Right cardiac atrium (tissue), 5 donors: Measurements from ENCODE around the gene PLOD1. TPM values are rescaled to one million over a fixed set of nuclear protein-coding genes. Genes with fewer than 3 reads are reported as not detected.
"Not testable (repeated sequence)": the region's sequence is repeated elsewhere in the genome, so short reads cannot be mapped to it uniquely, and the experiment has no call there.

Source experiments
- ATAC-seq, 2 donors: fragments of 200-7000 bp; cut with Tn5 transposase; one replicate each; pipeline versions ENCODE4 v1.8.0 to v1.9.1; 2020; ENCODE audit warnings: moderate library complexity in 2 of 2, mild to moderate bottlenecking in 1 of 2
- DNase-seq, 3 donors: peaks; one replicate each; pipeline ENCODE4 v3.0.0-alpha.2; 2020
- H3K27ac ChIP-seq: one replicate; pipeline ENCODE4 v1.5.1; 2013; ENCODE audit warnings: mild to moderate bottlenecking, low read length, control low read depth, moderate library complexity
- H3K27me3 ChIP-seq: one replicate; pipeline ENCODE4 v1.6.1; 2013; ENCODE audit not compliant: control insufficient read depth, insufficient read depth
- H3K4me1 ChIP-seq: one replicate; pipeline ENCODE4 v1.6.1; 2013; ENCODE audit warnings: low read length; ENCODE audit not compliant: control insufficient read depth, insufficient read depth
- H3K4me3 ChIP-seq: one replicate; pipeline ENCODE4 v1.5.1; 2013; ENCODE audit warnings: low read length, control low read depth
- H3K9me3 ChIP-seq: one replicate; pipeline ENCODE4 v1.6.1; 2013; ENCODE audit warnings: low read length; ENCODE audit not compliant: control insufficient read depth
- WGBS: extraction: QIAGEN DNeasy Blood & Tissue Kit; methylation state at CpG from one replicate; pipeline ENCODE4 v1.1.7; 2013; 5-methylcytosine and 5-hydroxymethylcytosine counted together
- intact Hi-C, 4 donors: fragments of 100-400 bp; cut with DNase I; formaldehyde crosslinking; loops; one replicate each; pipeline versions ENCODE4 v1.11.0 to v1.14.0; 2022 to 2023
- polyA plus RNA-seq: library from polyadenylated mRNA; stranded (reverse); fragments of 200-250 nt; gene quantifications from one replicate; pipeline ENCODE4 v1.2.3, GENCODE V29; 2013
- total RNA-seq, 4 donors: library from RNA; stranded (reverse); fragmentation: NEBNext Ultra II Directional; extraction: Animal tissue kit (Norgen Biotek cat#: 25700); gene quantifications; one replicate each; pipeline ENCODE4 v1.2.1, GENCODE V29; 2021
- donor health status: healthy with polysubstance abuse.
- donor health status: DM: no; HTN: yes; CAD: no.
- donor health status: DM: no; HTN: no; CAD: no.
- donor health status: DM: no; HTN: yes; CAD: no; lungs with severe emphysema.
- donor health status: DM: yes; HTN: yes; CAD: no.

Gene PLOD1
- total and polyA plus RNA-seq, 5 donors, result 49.5 to 77.8 (median 53.7) TPM

- H3K4me1 ChIP-seq, H3K27me3 ChIP-seq, H3K4me3 ChIP-seq, H3K27ac ChIP-seq, H3K9me3 ChIP-seq, ATAC-seq, DNase-seq: not testable (repeated sequence)
- WGBS, result 95% methylated on average over 7 of the region's 7 CpGs
- intact Hi-C loops, result loop anchor here in 1 of 4 donors (5.0 kb wide), 1 partner anchor 38 kb away; no protein-coding TSS in a partner anchor
Observed at GRCh38 chr1:11939794-11940193, 5.3 kb downstream of the PLOD1 start.

- H3K27me3 ChIP-seq, result no peaks in the 10 kb centered on the region
- intact Hi-C loops, result loop anchor here in 1 of 4 donors (5.0 kb wide), 1 partner anchor 37 kb away; no protein-coding TSS in a partner anchor
- H3K4me1 ChIP-seq, result peaks cover 3% of the 10 kb centered on the region
- no peaks in the 10 kb centered on the region for H3K9me3 ChIP-seq
- no peak overlapping the region for H3K4me3 ChIP-seq
- peak; percentile 24 to 50 for ATAC-seq
- peak in 1 of 3 donors; percentile 70 for DNase-seq
- H3K27ac ChIP-seq, result no peak overlapping the region
- WGBS, result 75% methylated on average over 9 of the region's 9 CpGs
Observed at GRCh38 chr1:11940260-11940921, 5.9 kb downstream of the PLOD1 start.

GRCh38 chr1:11942280-11942679, 7.8 kb downstream of the PLOD1 start:
- no peak for ATAC-seq
- 88% methylated on average over 4 of the region's 4 CpGs for WGBS
- Histone ChIP-seq H3K9me3 (no peaks in the 10 kb centered on the region), H3K27me3 (no peaks in the 10 kb centered on the region), H3K27ac (no peak overlapping the region), H3K4me3 (no peak overlapping the region), H3K4me1 (no peaks in the 10 kb centered on the region)
- intact Hi-C loops, result loop anchor here in 1 of 4 donors (5.0 kb wide), 1 partner anchor 35 kb away; no protein-coding TSS in a partner anchor
- no peak for DNase-seq

GRCh38 chr1:11943619-11944018, 9.1 kb downstream of the PLOD1 start:
- intact Hi-C loops, result loop anchor here in 1 of 4 donors (5.0 kb wide), 1 partner anchor 34 kb away; no protein-coding TSS in a partner anchor
- Histone ChIP-seq H3K27me3 (no peaks in the 10 kb centered on the region), H3K4me3 (no peak overlapping the region), H3K27ac (no peak overlapping the region), H3K9me3 (no peaks in the 10 kb centered on the region), H3K4me1 (no peaks in the 10 kb centered on the region)
- no peak for DNase-seq
- no peak for ATAC-seq
- WGBS, result 66% methylated on average over 4 of the region's 4 CpGs

- Histone ChIP-seq H3K4me1 (no peaks in the 10 kb centered on the region), H3K27me3 (no peaks in the 10 kb centered on the region), H3K9me3 (no peaks in the 10 kb centered on the region), H3K27ac (no peak overlapping the region), H3K4me3 (no peak overlapping the region)
- intact Hi-C loops, result loop anchor here in 1 of 4 donors (5.0 kb wide), 1 partner anchor 33 kb away; no protein-coding TSS in a partner anchor
- ATAC-seq, result peak; percentile 7 to 12
- DNase-seq, result no peak
- WGBS, result 58% methylated on average over 12 of the region's 12 CpGs
Observed at GRCh38 chr1:11944358-11944931, 9.9 kb downstream of the PLOD1 start.

GRCh38 chr1:11946647-11947046, 12.1 kb downstream of the PLOD1 start:
- no peaks in the 10 kb centered on the region for H3K27me3 ChIP-seq
- no peaks in the 10 kb centered on the region for H3K4me1 ChIP-seq
- WGBS, result 80% methylated on average over 3 of the region's 3 CpGs
- no peak overlapping the region for H3K4me3 ChIP-seq
- ATAC-seq, result no peak
- DNase-seq, result no peak
- no peak overlapping the region for H3K27ac ChIP-seq
- intact Hi-C loops, result no loop called here
- H3K9me3 ChIP-seq, result no peaks in the 10 kb centered on the region

GRCh38 chr1:11948822-11949458, 14.4 kb downstream of the PLOD1 start:
- 87% methylated on average over 6 of the region's 6 CpGs for WGBS
- no peaks in the 10 kb centered on the region for H3K4me1 ChIP-seq
- no peaks in the 10 kb centered on the region for H3K9me3 ChIP-seq
- H3K4me3 ChIP-seq, result no peak overlapping the region
- intact Hi-C loops, result no loop called here
- H3K27me3 ChIP-seq, result no peaks in the 10 kb centered on the region
- no peak for ATAC-seq
- no peak overlapping the region for H3K27ac ChIP-seq
- no peak for DNase-seq

GRCh38 chr1:11951901-11952300, 17.4 kb downstream of the PLOD1 start:
- no peak for DNase-seq
- H3K9me3 ChIP-seq, result no peaks in the 10 kb centered on the region
- no peak overlapping the region for H3K27ac ChIP-seq
- intact Hi-C loops, result no loop called here
- WGBS, result 93% methylated on average over 2 of the region's 2 CpGs
- ATAC-seq, result no peak
- H3K27me3 ChIP-seq, result no peaks in the 10 kb centered on the region
- no peaks in the 10 kb centered on the region for H3K4me1 ChIP-seq
- no peak overlapping the region for H3K4me3 ChIP-seq

GRCh38 chr1:11952455-11953109, 18.1 kb downstream of the PLOD1 start:
- no peaks in the 10 kb centered on the region for H3K4me1 ChIP-seq
- no peak overlapping the region for H3K4me3 ChIP-seq
- no peaks in the 10 kb centered on the region for H3K27me3 ChIP-seq
- DNase-seq (no peak), ATAC-seq (no peak)
- intact Hi-C loops, result no loop called here
- no peaks in the 10 kb centered on the region for H3K9me3 ChIP-seq
- 85% methylated on average over 11 of the region's 11 CpGs for WGBS
- no peak overlapping the region for H3K27ac ChIP-seq

GRCh38 chr1:11955221-11955620, 20.7 kb downstream of the PLOD1 start:
- intact Hi-C loops, result no loop called here
- no peak for ATAC-seq
- no peaks in the 10 kb centered on the region for H3K27me3 ChIP-seq
- no peaks in the 10 kb centered on the region for H3K4me1 ChIP-seq
- no peak for DNase-seq
- H3K9me3 ChIP-seq, result no peaks in the 10 kb centered on the region
- H3K4me3 ChIP-seq, result no peak overlapping the region
- no peak overlapping the region for H3K27ac ChIP-seq
- 66% methylated on average over 6 of the region's 6 CpGs for WGBS

GRCh38 chr1:11957398-11957797, 22.9 kb downstream of the PLOD1 start:
- intact Hi-C loops, result no loop called here
- H3K9me3 ChIP-seq, result no peaks in the 10 kb centered on the region
- 92% methylated on average over 5 of the region's 5 CpGs for WGBS
- ATAC-seq (peak in 1 of 2 donors; percentile 15), DNase-seq (no peak)
- H3K27ac ChIP-seq, result no peak overlapping the region
- no peaks in the 10 kb centered on the region for H3K4me1 ChIP-seq
- H3K4me3 ChIP-seq, result no peak overlapping the region
- no peaks in the 10 kb centered on the region for H3K27me3 ChIP-seq
